Adrenal gland (tissue), 5 donors: ENCODE data around the gene SVIL.

ENCODE experiments used
- CTCF ChIP-seq, 6 experiments: fragments of 450-650 bp in 4 of 6; fragments of 200-600 bp in 2 of 6; sonication (generic) in 1 of 6; IDR thresholded peaks; 1 replicate in 5 of 6; 2 replicates in 1 of 6; pipeline versions ENCODE4 v1.5.1 to v1.8.0; 2016 to 2021; ENCODE audit warnings: antibody characterized with exemption in 6 of 6, mild to moderate bottlenecking in 2 of 6, moderate library complexity in 1 of 6
- POLR2A ChIP-seq, 2 donors: fragments of 450-650 bp; IDR thresholded peaks; one replicate each; pipeline ENCODE4 v1.6.1; 2017; ENCODE audit warnings: antibody characterized with exemption in 2 of 2, mild to moderate bottlenecking in 2 of 2, moderate library complexity in 1 of 2
- donor health status: DM: no; HTN: no; CAD: no.

- TF ChIP-seq CTCF (IDR thresholded peaks at IDR 0.05) (no peak), POLR2A (IDR thresholded peaks at IDR 0.05) (no peak)
Measured at GRCh38 chr10:29448125-29448524, 186.6 kb downstream of the SVIL start.
